H1 (cell line): Measurements from ENCODE around the gene C18orf63. TPM values are rescaled to one million over a fixed set of nuclear protein-coding genes. Genes with fewer than 3 reads are reported as not detected.

ENCODE experiments used
- CTCF ChIA-PET: fragments of 300-600 bp; sonication (Branson Sonifier 250); formaldehyde crosslinking; loops from one replicate; lab custom pipeline; 2021; ENCODE audit not compliant: partially characterized antibody; lab: Charles Lee
- POLR2A ChIA-PET: fragments of 300-600 bp; sonication (Branson Sonifier 250); formaldehyde crosslinking; loops from one replicate; lab custom pipeline; 2021; ENCODE audit warnings: inconsistent platforms; ENCODE audit not compliant: partially characterized antibody; lab: Charles Lee
- DNase-seq, 2 experiments: peaks; one replicate each; pipeline versions ENCODE4 v3.0.0 to v3.0.0-alpha.2; 2010 to 2022; ENCODE audit warnings: low spot score in 2 of 2, low read depth in 1 of 2, mixed read lengths in 1 of 2
- FAIRE-seq: peaks from 2 replicates; lab custom pipeline; 2011; peaks lifted over from hg19 to GRCh38; lab: Jason Lieb, UNC
- H2AFZ ChIP-seq: 2 replicates; pipeline ENCODE4 v1.8.1; 2012; ENCODE audit warnings: low read length, inconsistent platforms
- H2AK5ac ChIP-seq: 2 replicates; pipeline ENCODE4 v1.6.1; 2013; ENCODE audit warnings: low read depth, low read length
- H2BK120ac ChIP-seq: replicated peaks from 2 replicates; pipeline ENCODE3; 2013; ENCODE audit warnings: low read depth, low read length, inconsistent platforms
- H2BK12ac ChIP-seq: 2 replicates; pipeline ENCODE4 v1.6.1; 2013; ENCODE audit warnings: low read depth, low read length
- H2BK15ac ChIP-seq: 2 replicates; pipeline ENCODE4 v1.6.1; 2013; ENCODE audit warnings: low read length
- H2BK20ac ChIP-seq: 2 replicates; pipeline ENCODE4 v1.6.1; 2013; ENCODE audit warnings: low read length
- H2BK5ac ChIP-seq: 2 replicates; pipeline ENCODE4 v1.6.1; 2013; ENCODE audit warnings: low read depth, low read length
- H3K14ac ChIP-seq: 2 replicates; pipeline ENCODE4 v1.6.1; 2013; ENCODE audit warnings: inconsistent platforms; ENCODE audit not compliant: insufficient read length
- H3K18ac ChIP-seq: 2 replicates; pipeline ENCODE4 v1.6.1; 2013; ENCODE audit warnings: low read length; ENCODE audit errors: extremely low read depth
- H3K23ac ChIP-seq: 2 replicates; pipeline ENCODE4 v1.6.1; 2013; ENCODE audit warnings: inconsistent platforms; ENCODE audit not compliant: insufficient read length
- H3K23me2 ChIP-seq: 2 replicates; pipeline ENCODE4 v1.6.1; 2013; ENCODE audit warnings: low read depth, low read length
- H3K27ac ChIP-seq: 2 replicates; pipeline ENCODE4 v1.6.1; 2011; ENCODE audit warnings: low read depth, low read length, inconsistent platforms
- H3K27me3 ChIP-seq, 4 experiments: replicated peaks in 1 of 4; 1 replicate in 1 of 4; 2 replicates in 3 of 4; pipeline versions ENCODE4 v1.6.1 to v1.8.1; 2011 to 2013; ENCODE audit warnings: low read length in 3 of 4, mild to moderate bottlenecking in 3 of 4, inconsistent platforms in 2 of 4, mixed read lengths in 2 of 4, moderate library complexity in 1 of 4; ENCODE audit not compliant: control insufficient read depth in 3 of 4, insufficient read depth in 3 of 4; ENCODE audit errors: extremely low read depth in 1 of 4
- H3K36me3 ChIP-seq, 4 experiments: 2 replicates each; pipeline versions ENCODE4 v1.6.1 to v1.8.1; 2011 to 2013; ENCODE audit warnings: mild to moderate bottlenecking in 4 of 4, low read length in 3 of 4, moderate library complexity in 2 of 4, control low read depth in 1 of 4, inconsistent platforms in 1 of 4; ENCODE audit not compliant: insufficient read depth in 4 of 4, control insufficient read depth in 2 of 4
- H3K4ac ChIP-seq: replicated peaks from 2 replicates; pipeline ENCODE3; 2013; ENCODE audit warnings: low read length, low read depth, mixed read lengths, inconsistent platforms; ENCODE audit not compliant: insufficient read length
- H3K4me1 ChIP-seq, 4 experiments: replicated peaks in 1 of 4; 1 replicate in 1 of 4; 2 replicates in 3 of 4; pipeline versions ENCODE4 v1.6.1 to v1.8.1; 2011 to 2013; ENCODE audit warnings: low read length in 3 of 4, inconsistent platforms in 2 of 4, mixed read lengths in 1 of 4; ENCODE audit not compliant: insufficient read depth in 4 of 4, control insufficient read depth in 3 of 4
- H3K4me2 ChIP-seq, 2 experiments: 2 replicates each; pipeline versions ENCODE4 v1.6.1 to v1.8.1; 2011 to 2013; ENCODE audit warnings: low read depth in 2 of 2, low read length in 2 of 2, control low read depth in 1 of 2, inconsistent platforms in 1 of 2, mild to moderate bottlenecking in 1 of 2; ENCODE audit not compliant: insufficient read depth in 1 of 2
- H3K4me3 ChIP-seq, 4 experiments: fragments of 200-600, 300-600 bp in 1 of 4; sonication (generic), shearing (Covaris generic), sonication (Bioruptor Twin) in 1 of 4; 2 replicates each; pipeline versions ENCODE4 v1.5.1 to v1.8.1; 2011 to 2016; ENCODE audit warnings: low read length in 4 of 4, low read depth in 3 of 4, control low read depth in 2 of 4, inconsistent platforms in 2 of 4, mild to moderate bottlenecking in 2 of 4, mixed read lengths in 1 of 4, moderate library complexity in 1 of 4; ENCODE audit not compliant: insufficient read depth in 2 of 4; ENCODE audit errors: extremely low read depth in 1 of 4
- H3K56ac ChIP-seq: replicated peaks from 2 replicates; pipeline ENCODE3; 2013; ENCODE audit warnings: low read depth, mild to moderate bottlenecking, mixed read lengths, low read length, inconsistent platforms; ENCODE audit not compliant: insufficient read length
- H3K79me1 ChIP-seq: 2 replicates; pipeline ENCODE4 v1.6.1; 2013; ENCODE audit warnings: low read depth, low read length, control low read depth
- H3K79me2 ChIP-seq, 2 experiments: 2 replicates each; pipeline versions ENCODE4 v1.6.1 to v1.8.1; 2012 to 2013; ENCODE audit warnings: low read length in 2 of 2, mild to moderate bottlenecking in 2 of 2, inconsistent platforms in 1 of 2; ENCODE audit not compliant: insufficient read depth in 2 of 2, control insufficient read depth in 1 of 2
- H3K9ac ChIP-seq, 4 experiments: replicated peaks in 1 of 4; 1 replicate in 1 of 4; 2 replicates in 3 of 4; pipeline versions ENCODE4 v1.6.1 to v1.8.1; 2011 to 2013; ENCODE audit warnings: low read depth in 3 of 4, low read length in 3 of 4, control low read depth in 2 of 4, mild to moderate bottlenecking in 2 of 4, moderate library complexity in 2 of 4, inconsistent platforms in 1 of 4; ENCODE audit errors: extremely low read depth in 1 of 4
- H3K9me3 ChIP-seq, 2 experiments: 2 replicates each; pipeline versions ENCODE4 v1.6.1 to v1.8.1; 2012 to 2013; ENCODE audit warnings: mild to moderate bottlenecking in 2 of 2, moderate library complexity in 2 of 2, control low read depth in 1 of 2, inconsistent platforms in 1 of 2, low read depth in 1 of 2, low read length in 1 of 2, mixed read lengths in 1 of 2; ENCODE audit not compliant: insufficient read depth in 2 of 2
- H4K20me1 ChIP-seq, 2 experiments: replicated peaks in 1 of 2; 2 replicates each; pipeline versions ENCODE3 to v1.8.1; 2011 to 2013; ENCODE audit warnings: inconsistent platforms in 2 of 2, low read length in 2 of 2, mild to moderate bottlenecking in 1 of 2; ENCODE audit not compliant: insufficient read depth in 2 of 2, control insufficient read depth in 1 of 2
- H4K5ac ChIP-seq: 2 replicates; pipeline ENCODE4 v1.6.1; 2013; ENCODE audit warnings: low read length, low read depth, mixed read lengths, inconsistent platforms; ENCODE audit not compliant: insufficient read length
- H4K8ac ChIP-seq: 2 replicates; pipeline ENCODE4 v1.8.0; 2013; ENCODE audit warnings: mild to moderate bottlenecking, moderate library complexity, low read length, inconsistent platforms; ENCODE audit not compliant: insufficient read depth; ENCODE audit errors: extremely low read depth
- H4K91ac ChIP-seq: replicated peaks from 2 replicates; pipeline ENCODE3; 2013; ENCODE audit warnings: low read length, mixed read lengths, inconsistent platforms; ENCODE audit not compliant: insufficient read length
- CHD1 ChIP-seq: IDR thresholded peaks from 2 replicates; pipeline ENCODE4 v1.6.1; 2012; ENCODE audit warnings: low read depth, low read length, improper control_type of control experiment
- GTF2F1 ChIP-seq: IDR thresholded peaks from 2 replicates; pipeline ENCODE4 v1.6.1; 2012; ENCODE audit warnings: low read depth, low read length, improper control_type of control experiment, borderline replicate concordance
- PHF8 ChIP-seq: fragments of 200-600 bp; sonication (generic); conservative IDR thresholded peaks from 2 replicates; pipeline ENCODE4 v1.7.1; 2012; ENCODE audit warnings: low read depth, mild to moderate bottlenecking, inconsistent platforms, low read length, moderate library complexity
- POLR2A ChIP-seq, 2 experiments: IDR thresholded peaks; 1 replicate in 1 of 2; 2 replicates in 1 of 2; pipeline ENCODE4 v1.6.1; 2011; ENCODE audit warnings: low read depth in 2 of 2, low read length in 2 of 2, mild to moderate bottlenecking in 2 of 2; ENCODE audit errors: control extremely low read depth in 1 of 2
- RXRA ChIP-seq: IDR thresholded peaks from 2 replicates; pipeline ENCODE4 v1.6.1; 2011; ENCODE audit warnings: low read depth, mild to moderate bottlenecking, low read length, moderate library complexity; ENCODE audit not compliant: insufficient read depth
- TAF7 ChIP-seq: optimal IDR thresholded peaks from 2 replicates; pipeline ENCODE3; 2011; ENCODE audit warnings: low read depth, mild to moderate bottlenecking, inconsistent platforms, low read length, moderate library complexity, borderline replicate concordance
- WGBS, 2 experiments: shearing (Covaris generic) in 1 of 2; methylation state at CpG; one replicate each; pipeline versions ENCODE4 v1.1.6 to v1.1.7; 2013 to 2015; ENCODE audit warnings: low lambda C conversion rate in 2 of 2, mixed read lengths in 2 of 2, inconsistent platforms in 1 of 2, low coverage in 1 of 2, missing lambda C conversion rate in 1 of 2; ENCODE audit not compliant: insufficient replicate concordance in 2 of 2, insufficient coverage in 1 of 2, insufficient read length in 1 of 2; ENCODE audit errors: extremely low coverage in 1 of 2, missing lambda C conversion rate in 1 of 2; 5-methylcytosine and 5-hydroxymethylcytosine counted together
- polyA plus RNA-seq, 7 experiments: library from polyadenylated mRNA; depleted of rRNA in 3 of 7; stranded (reverse) in 5 of 7; unstranded in 2 of 7; fragments of >200 nt in 5 of 7; fragments of 200-250 nt in 2 of 7; gene quantifications; 1 replicate in 5 of 7; 2 replicates in 1 of 7; 4 replicates in 1 of 7; pipeline versions ENCODE4 v1.2.1 to v1.2.3, GENCODE V29; 2011 to 2013; ENCODE audit warnings: missing spikeins in 2 of 7, mixed read lengths in 2 of 7
- total RNA-seq: library from RNA; stranded (reverse); fragmentation: NEBNext Ultra II Directional; extraction: Animal tissue kit (Norgen Biotek cat#: 25700); gene quantifications from 2 replicates; pipeline ENCODE4 v1.2.1, GENCODE V29; 2021
- TF ChIP-seq, protein P1 (sequence below): IDR thresholded peaks from 2 replicates; pipeline ENCODE4 v1.6.1; 2011; ENCODE audit warnings: low read length, improper control_type of control experiment
- TF ChIP-seq, protein P2 (sequence below), 3 experiments: IDR thresholded peaks; 1 replicate in 2 of 3; 2 replicates in 1 of 3; pipeline versions ENCODE4 v1.5.1 to v1.6.1; 2011; ENCODE audit warnings: low read length in 3 of 3, mild to moderate bottlenecking in 3 of 3, inconsistent platforms in 2 of 3, low read depth in 1 of 3, moderate library complexity in 1 of 3; ENCODE audit not compliant: insufficient read depth in 1 of 3; ENCODE audit errors: control extremely low read depth in 1 of 3
- TF ChIP-seq, protein P3 (sequence below): IDR thresholded peaks from 2 replicates; pipeline ENCODE4 v1.6.1; 2012; ENCODE audit warnings: low read length, inconsistent platforms

Gene C18orf63
- total and polyA plus RNA-seq, 2 of the 8 experiments (the other 6 are each of a cell fraction or from before 2014, with no cell fraction given), result not detected

DNA sequence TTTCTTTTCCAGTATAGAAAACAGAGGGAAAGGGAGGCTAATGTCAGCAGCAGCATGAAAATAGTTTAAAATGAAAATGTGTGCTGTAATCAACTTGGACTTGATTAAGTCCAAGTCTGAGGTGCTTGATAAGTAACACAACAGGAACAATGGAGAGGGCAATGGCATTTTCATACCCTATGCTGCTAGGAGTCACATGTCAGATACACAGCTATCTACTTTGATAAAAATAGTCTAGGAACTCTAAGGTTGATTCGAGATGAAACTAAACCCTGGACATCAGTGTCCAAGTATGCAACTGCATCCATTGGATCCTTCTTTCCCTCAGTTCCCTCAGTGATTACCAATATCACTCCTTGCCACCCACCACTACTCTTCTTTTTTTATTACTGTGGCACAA is 4.6 kb upstream of the C18orf63 start:
- Histone ChIP-seq H3K79me2 (no peaks in the 10 kb centered on the region), H3K79me1 (no peaks in the 10 kb centered on the region), H4K8ac (no peak overlapping the region), H3K56ac (no peak overlapping the region), H4K91ac (no peak overlapping the region), H3K36me3 (no peaks in the 10 kb centered on the region), H2AK5ac (no peak overlapping the region), H4K20me1 (no peaks in the 10 kb centered on the region), H3K9me3 (peaks cover 0 to 16% of the 10 kb centered on the region in 2 experiments; a peak in 1 of 4 replicates), H3K27me3 (no peaks in the 10 kb centered on the region), H2BK12ac (no peak overlapping the region), H4K5ac (no peak overlapping the region), H3K27ac (no peak overlapping the region), H3K4me1 (no peaks in the 10 kb centered on the region), H3K23ac (no peak overlapping the region), H2BK15ac (no peak overlapping the region), H3K4me3 (no peak overlapping the region), H2AFZ (no peak overlapping the region), H3K14ac (no peak overlapping the region), H3K9ac (no peak overlapping the region), H2BK5ac (no peak overlapping the region), H3K4me2 (no peak overlapping the region), H3K23me2 (no peaks in the 10 kb centered on the region), H3K18ac (no peak overlapping the region), H3K4ac (no peak overlapping the region), H2BK120ac (no peak overlapping the region), H2BK20ac (no peak overlapping the region)
- 86% methylated on average over 1 of the region's 1 CpG; no CpG with 5 or more reads in 1 of the 2 experiments for WGBS, 2 experiments
- ChIA-PET CTCF (interaction anchor here (0.6 to 2.4 kb wide), 12 partner anchors 10 to 1524 kb away, joined by 3 to 17 read pairs (median 4); no protein-coding TSS in a partner anchor), POLR2A (no interaction called here)
- FAIRE-seq (no peak), DNase-seq (no peak)
- no peak for TF ChIP-seq CHD1
- no peak for TF ChIP-seq PHF8
- no peak for TF ChIP-seq POLR2A (IDR thresholded peaks at IDR 0.05; ENCODE audit: control extremely low read depth in 1 of 2, low read depth in 2 of 2, low read length in 2 of 2)
- no peak for TF ChIP-seq TAF7
- TF ChIP-seq, protein P1, sequence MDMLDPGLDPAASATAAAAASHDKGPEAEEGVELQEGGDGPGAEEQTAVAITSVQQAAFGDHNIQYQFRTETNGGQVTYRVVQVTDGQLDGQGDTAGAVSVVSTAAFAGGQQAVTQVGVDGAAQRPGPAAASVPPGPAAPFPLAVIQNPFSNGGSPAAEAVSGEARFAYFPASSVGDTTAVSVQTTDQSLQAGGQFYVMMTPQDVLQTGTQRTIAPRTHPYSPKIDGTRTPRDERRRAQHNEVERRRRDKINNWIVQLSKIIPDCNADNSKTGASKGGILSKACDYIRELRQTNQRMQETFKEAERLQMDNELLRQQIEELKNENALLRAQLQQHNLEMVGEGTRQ, result no peak
- TF ChIP-seq, protein P2, sequence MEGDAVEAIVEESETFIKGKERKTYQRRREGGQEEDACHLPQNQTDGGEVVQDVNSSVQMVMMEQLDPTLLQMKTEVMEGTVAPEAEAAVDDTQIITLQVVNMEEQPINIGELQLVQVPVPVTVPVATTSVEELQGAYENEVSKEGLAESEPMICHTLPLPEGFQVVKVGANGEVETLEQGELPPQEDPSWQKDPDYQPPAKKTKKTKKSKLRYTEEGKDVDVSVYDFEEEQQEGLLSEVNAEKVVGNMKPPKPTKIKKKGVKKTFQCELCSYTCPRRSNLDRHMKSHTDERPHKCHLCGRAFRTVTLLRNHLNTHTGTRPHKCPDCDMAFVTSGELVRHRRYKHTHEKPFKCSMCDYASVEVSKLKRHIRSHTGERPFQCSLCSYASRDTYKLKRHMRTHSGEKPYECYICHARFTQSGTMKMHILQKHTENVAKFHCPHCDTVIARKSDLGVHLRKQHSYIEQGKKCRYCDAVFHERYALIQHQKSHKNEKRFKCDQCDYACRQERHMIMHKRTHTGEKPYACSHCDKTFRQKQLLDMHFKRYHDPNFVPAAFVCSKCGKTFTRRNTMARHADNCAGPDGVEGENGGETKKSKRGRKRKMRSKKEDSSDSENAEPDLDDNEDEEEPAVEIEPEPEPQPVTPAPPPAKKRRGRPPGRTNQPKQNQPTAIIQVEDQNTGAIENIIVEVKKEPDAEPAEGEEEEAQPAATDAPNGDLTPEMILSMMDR (IDR thresholded peaks at IDR 0.05; ENCODE audit: control extremely low read depth in 1 of 3, insufficient read depth in 1 of 3, low read depth in 1 of 3, low read length in 3 of 3), result no peak
- TF ChIP-seq RXRA, result no peak
- no peak for TF ChIP-seq GTF2F1
- TF ChIP-seq, protein P3, sequence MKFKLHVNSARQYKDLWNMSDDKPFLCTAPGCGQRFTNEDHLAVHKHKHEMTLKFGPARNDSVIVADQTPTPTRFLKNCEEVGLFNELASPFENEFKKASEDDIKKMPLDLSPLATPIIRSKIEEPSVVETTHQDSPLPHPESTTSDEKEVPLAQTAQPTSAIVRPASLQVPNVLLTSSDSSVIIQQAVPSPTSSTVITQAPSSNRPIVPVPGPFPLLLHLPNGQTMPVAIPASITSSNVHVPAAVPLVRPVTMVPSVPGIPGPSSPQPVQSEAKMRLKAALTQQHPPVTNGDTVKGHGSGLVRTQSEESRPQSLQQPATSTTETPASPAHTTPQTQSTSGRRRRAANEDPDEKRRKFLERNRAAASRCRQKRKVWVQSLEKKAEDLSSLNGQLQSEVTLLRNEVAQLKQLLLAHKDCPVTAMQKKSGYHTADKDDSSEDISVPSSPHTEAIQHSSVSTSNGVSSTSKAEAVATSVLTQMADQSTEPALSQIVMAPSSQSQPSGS, result no peak
